HCT116 (cell line): ENCODE results near the gene ATP6V0C. TPM values are rescaled to one million over a fixed set of nuclear protein-coding genes. Genes with fewer than 3 reads are reported as not detected.
A peak's percentile ranks its signal among the peaks of the same experiment; 100 is the strongest.

Source experiments
- ATAC-seq: fragments of 200-7000 bp; cut with Tn5 transposase; 2 replicates; pipeline ENCODE4 v1.9.1; 2020; ENCODE audit warnings: mild to moderate bottlenecking, moderate library complexity
- BruUV-seq: library from RNA; stranded (reverse); fragments of 400-500 nt; replicated peaks from 2 replicates; lab custom pipeline; 2021; lab: Mats Ljungman, UMichigan
- CTCF ChIA-PET: fragments of 300-600 bp; sonication (Branson Sonifier 250); formaldehyde crosslinking; loops from one replicate; lab custom pipeline; 2021; ENCODE audit warnings: antibody characterized with exemption; lab: Charles Lee
- POLR2A ChIA-PET: fragments of 300-600, 350-600 bp; sonication (Branson Sonifier 250); formaldehyde crosslinking; loops from one replicate; lab custom pipeline; 2021; ENCODE audit warnings: antibody characterized with exemption; lab: Charles Lee
- RAD21 ChIA-PET, 2 experiments: fragments of 300-600 bp; sonication (Branson Sonifier 250); formaldehyde crosslinking; loops; one replicate each; lab custom pipeline; 2023; ENCODE audit warnings: low total read pairs in 2 of 2; ENCODE audit not compliant: uncharacterized antibody in 2 of 2, unreplicated experiment in 2 of 2, low non-redundant PET in 1 of 2; lab: Charles Lee
- DNase-seq: peaks from one replicate; pipeline ENCODE4 v3.0.0-alpha.2; 2010; ENCODE audit warnings: low read depth, low spot score
- H2AFZ ChIP-seq: fragments of 200-600 bp; shearing (Covaris generic), sonication (generic); 2 replicates; pipeline ENCODE4 v1.6.1; 2017; ENCODE audit warnings: low read depth, mixed run types, mixed read lengths, antibody characterized with exemption, low read length; ENCODE audit not compliant: poor library complexity, severe bottlenecking
- H3K27ac ChIP-seq: 2 replicates; pipeline ENCODE4 v1.5.1; 2012; ENCODE audit warnings: low read depth, low read length
- H3K27me3 ChIP-seq: fragments of 200-600 bp; sonication (generic); 2 replicates; pipeline ENCODE4 v1.6.1; 2016; ENCODE audit warnings: mixed run types, low read length, mixed read lengths; ENCODE audit not compliant: insufficient read depth
- H3K36me3 ChIP-seq, 2 experiments: fragments of 200-500 bp in 1 of 2; fragments of 200-600 bp in 1 of 2; sonication (Bioruptor generic) in 1 of 2; sonication (generic) in 1 of 2; 2 replicates each; pipeline versions ENCODE4 v1.5.1 to v1.6.1; 2014 to 2016; ENCODE audit warnings: low read length in 2 of 2, inconsistent platforms in 1 of 2, mixed read lengths in 1 of 2, mixed run types in 1 of 2; ENCODE audit not compliant: insufficient read depth in 2 of 2, control insufficient read depth in 1 of 2
- H3K4me1 ChIP-seq, 2 experiments: fragments of 200-600 bp in 1 of 2; sonication (generic) in 1 of 2; 2 replicates each; pipeline versions ENCODE4 v1.5.1 to v1.6.1; 2012 to 2017; ENCODE audit warnings: low read length in 2 of 2, inconsistent platforms in 1 of 2, mild to moderate bottlenecking in 1 of 2, mixed read lengths in 1 of 2, mixed run types in 1 of 2, moderate library complexity in 1 of 2; ENCODE audit not compliant: insufficient read depth in 2 of 2, control insufficient read depth in 1 of 2
- H3K4me2 ChIP-seq: fragments of 200-600 bp; sonication (generic); 2 replicates; pipeline ENCODE4 v1.6.1; 2017; ENCODE audit warnings: mixed run types, low read length, mixed read lengths
- H3K4me3 ChIP-seq, 2 experiments: fragments of 200-600 bp in 1 of 2; sonication (generic) in 1 of 2; replicated peaks in 1 of 2; 2 replicates each; pipeline ENCODE4 v1.5.1; 2011 to 2016; ENCODE audit warnings: low read length in 2 of 2, control low read depth in 1 of 2, low read depth in 1 of 2, mild to moderate bottlenecking in 1 of 2, mixed read lengths in 1 of 2, mixed run types in 1 of 2
- H3K79me2 ChIP-seq: fragments of 200-600 bp; sonication (generic); 2 replicates; pipeline ENCODE4 v1.6.1; 2017; ENCODE audit warnings: mild to moderate bottlenecking, mixed run types, low read length, moderate library complexity, mixed read lengths; ENCODE audit not compliant: insufficient read depth
- H3K9ac ChIP-seq: fragments of 200-600 bp; sonication (generic); 2 replicates; pipeline ENCODE4 v1.6.1; 2016; ENCODE audit warnings: low read length, mixed read lengths
- H3K9me2 ChIP-seq: fragments of 200-600 bp; sonication (generic), shearing (Covaris generic); 2 replicates; pipeline ENCODE4 v1.6.1; 2017; ENCODE audit warnings: mixed run types, mild to moderate bottlenecking, moderate library complexity; ENCODE audit not compliant: insufficient read depth
- H3K9me3 ChIP-seq, 2 experiments: fragments of 200-500 bp in 1 of 2; fragments of 200-600 bp in 1 of 2; sonication (Bioruptor generic) in 1 of 2; sonication (generic) in 1 of 2; 2 replicates each; pipeline ENCODE4 v1.6.1; 2014 to 2017; ENCODE audit warnings: low read length in 2 of 2, mixed read lengths in 2 of 2, inconsistent platforms in 1 of 2, low read depth in 1 of 2, mild to moderate bottlenecking in 1 of 2, mixed run types in 1 of 2, moderate library complexity in 1 of 2; ENCODE audit not compliant: control insufficient read depth in 1 of 2, insufficient read depth in 1 of 2
- H4K20me1 ChIP-seq: fragments of 200-600 bp; sonication (generic), shearing (Covaris generic); 2 replicates; pipeline ENCODE4 v1.6.1; 2017; ENCODE audit warnings: mixed run types, mild to moderate bottlenecking, moderate library complexity; ENCODE audit not compliant: insufficient read depth
- EGR1 ChIP-seq: IDR thresholded peaks from 2 replicates; pipeline ENCODE4 v1.6.1; 2012; ENCODE audit warnings: low read depth
- EZH2phosphoT487 ChIP-seq: fragments of 200-600 bp; IDR thresholded peaks from 2 replicates; pipeline ENCODE4 v1.6.1; 2018; ENCODE audit warnings: antibody characterized with exemption, borderline replicate concordance
- FOSL1 ChIP-seq: IDR thresholded peaks from 2 replicates; pipeline ENCODE4 v1.6.1; 2012; ENCODE audit warnings: low read depth
- POLR2A ChIP-seq: IDR thresholded peaks from 2 replicates; pipeline ENCODE4 v1.7.0; 2011; ENCODE audit warnings: borderline replicate concordance; ENCODE audit not compliant: insufficient read depth, insufficient read length; ENCODE audit errors: extremely low read depth
- RAD21 ChIP-seq: IDR thresholded peaks from 2 replicates; pipeline ENCODE4 v1.6.1; 2012; ENCODE audit warnings: low read depth, mild to moderate bottlenecking
- REST ChIP-seq: IDR thresholded peaks from 2 replicates; pipeline ENCODE4 v1.6.1; 2012; ENCODE audit warnings: low read depth
- SP1 ChIP-seq: IDR thresholded peaks from 2 replicates; pipeline ENCODE4 v1.6.1; 2012; ENCODE audit warnings: low read depth
- SRF ChIP-seq: IDR thresholded peaks from 2 replicates; pipeline ENCODE4 v1.6.1; 2012; ENCODE audit warnings: low read depth
- TCF7L2 ChIP-seq: IDR thresholded peaks from 2 replicates; pipeline ENCODE4 v1.7.0; 2011; ENCODE audit warnings: borderline replicate concordance, inconsistent platforms; ENCODE audit not compliant: insufficient read depth, insufficient read length; ENCODE audit errors: extremely low read depth
- YY1 ChIP-seq: IDR thresholded peaks from 2 replicates; pipeline ENCODE4 v1.6.1; 2011; ENCODE audit warnings: low read length, low read depth, moderate library complexity, mild to moderate bottlenecking; ENCODE audit not compliant: insufficient replicate concordance; ENCODE audit errors: extremely low read depth
- ZBTB33 ChIP-seq: IDR thresholded peaks from 2 replicates; pipeline ENCODE4 v1.6.1; 2011; ENCODE audit warnings: mild to moderate bottlenecking, low read length, moderate library complexity; ENCODE audit not compliant: insufficient replicate concordance; ENCODE audit errors: extremely low read depth
- ZFX ChIP-seq: fragments of 450-650 bp; IDR thresholded peaks from 2 replicates; pipeline ENCODE4 v1.6.1; 2017
- ZNF274 ChIP-seq: fragments of 200-500 bp; sonication (Bioruptor generic); IDR thresholded peaks from 2 replicates; pipeline ENCODE4 v1.6.1; 2014; ENCODE audit warnings: mild to moderate bottlenecking, low read depth, low read length, inconsistent platforms
- intact Hi-C: fragments of 100-400 bp; cut with micrococcal nuclease; formaldehyde crosslinking; loops from 2 replicates; pipeline ENCODE4 v1.10.0; 2022
- total RNA-seq: library from RNA; stranded (reverse); gene quantifications from one replicate; pipeline ENCODE4 v1.2.1, GENCODE V29; 2021; ENCODE audit not compliant: unreplicated experiment

The ATP6V0C gene
- total RNA-seq, 1 experiment from 2014 or later = 187 TPM

- H3K27ac ChIP-seq = no peak overlapping the region
- ATAC-seq = no peak
- no peak overlapping the region for H3K9ac ChIP-seq
- no peaks in the 10 kb centered on the region for H3K4me1 ChIP-seq
- no peaks in the 10 kb centered on the region for H4K20me1 ChIP-seq
- no peaks in the 10 kb centered on the region for H3K27me3 ChIP-seq
- intact Hi-C loops = no loop called here
- POLR2A ChIA-PET = no interaction called here
- no peak for TF ChIP-seq FOSL1
- no peak for TF ChIP-seq ZNF274
- no peak for TF ChIP-seq EZH2phosphoT487
- BruUV-seq = no TSS peak
- CTCF ChIA-PET = no interaction called here
- H3K79me2 ChIP-seq = peaks cover 14% of the 10 kb centered on the region; the same call in 1 of the 2 replicates
- no peaks in the 10 kb centered on the region for H3K9me3 ChIP-seq
- no peak overlapping the region for H3K4me3 ChIP-seq
- RAD21 ChIA-PET = no interaction called here
- no peak overlapping the region for H3K4me2 ChIP-seq
- H2AFZ ChIP-seq = no peak overlapping the region
- H3K36me3 ChIP-seq = no peaks in the 10 kb centered on the region; a peak in 1 of 4 replicates
- no peaks in the 10 kb centered on the region for H3K9me2 ChIP-seq
- no peak for DNase-seq
Observed at GRCh38 chr16:2495041-2495440, 18.7 kb upstream of the ATP6V0C start.

GRCh38 chr16:2496223-2497115 is 17.3 kb upstream of the ATP6V0C start:
- POLR2A ChIA-PET = no interaction called here
- Histone ChIP-seq H3K27me3 (no peaks in the 10 kb centered on the region), H3K36me3 (no peaks in the 10 kb centered on the region), H3K9me2 (no peaks in the 10 kb centered on the region), H3K4me1 (peaks cover under 1 to 2% of the 10 kb centered on the region in 2 experiments; a peak in 1 of 4 replicates), H3K9ac (no peak overlapping the region), H4K20me1 (no peaks in the 10 kb centered on the region), H3K9me3 (no peaks in the 10 kb centered on the region), H3K27ac (no peak overlapping the region), H3K4me3 (no peak overlapping the region), H3K4me2 (no peak overlapping the region), H2AFZ (no peak overlapping the region), H3K79me2 (peaks cover 7% of the 10 kb centered on the region; the same call in 1 of the 2 replicates)
- ATAC-seq = no peak
- TSS peak; percentile 54 for BruUV-seq
- intact Hi-C loops = no loop called here
- RAD21 ChIA-PET = no interaction called here
- DNase-seq = no peak
- CTCF ChIA-PET = no interaction called here
- TF ChIP-seq YY1 (no peak), TCF7L2 (no peak), ZFX (no peak), EGR1 (no peak), ZBTB33 (no peak), EZH2phosphoT487 (no peak), FOSL1 (no peak), REST (no peak), SRF (no peak), SP1 (no peak), RAD21 (no peak), POLR2A (no peak)
